HG02588 (cell line): Measurements from ENCODE around the gene KIF11.

ENCODE experiments used
- ATAC-seq: cut with Tn5 transposase; IDR thresholded peaks from one replicate; pipeline ENCODE4 v1.9.1; 2021; ENCODE audit warnings: mild to moderate bottlenecking, moderate library complexity; ENCODE audit not compliant: unreplicated experiment

The KIF11 gene

DNA sequence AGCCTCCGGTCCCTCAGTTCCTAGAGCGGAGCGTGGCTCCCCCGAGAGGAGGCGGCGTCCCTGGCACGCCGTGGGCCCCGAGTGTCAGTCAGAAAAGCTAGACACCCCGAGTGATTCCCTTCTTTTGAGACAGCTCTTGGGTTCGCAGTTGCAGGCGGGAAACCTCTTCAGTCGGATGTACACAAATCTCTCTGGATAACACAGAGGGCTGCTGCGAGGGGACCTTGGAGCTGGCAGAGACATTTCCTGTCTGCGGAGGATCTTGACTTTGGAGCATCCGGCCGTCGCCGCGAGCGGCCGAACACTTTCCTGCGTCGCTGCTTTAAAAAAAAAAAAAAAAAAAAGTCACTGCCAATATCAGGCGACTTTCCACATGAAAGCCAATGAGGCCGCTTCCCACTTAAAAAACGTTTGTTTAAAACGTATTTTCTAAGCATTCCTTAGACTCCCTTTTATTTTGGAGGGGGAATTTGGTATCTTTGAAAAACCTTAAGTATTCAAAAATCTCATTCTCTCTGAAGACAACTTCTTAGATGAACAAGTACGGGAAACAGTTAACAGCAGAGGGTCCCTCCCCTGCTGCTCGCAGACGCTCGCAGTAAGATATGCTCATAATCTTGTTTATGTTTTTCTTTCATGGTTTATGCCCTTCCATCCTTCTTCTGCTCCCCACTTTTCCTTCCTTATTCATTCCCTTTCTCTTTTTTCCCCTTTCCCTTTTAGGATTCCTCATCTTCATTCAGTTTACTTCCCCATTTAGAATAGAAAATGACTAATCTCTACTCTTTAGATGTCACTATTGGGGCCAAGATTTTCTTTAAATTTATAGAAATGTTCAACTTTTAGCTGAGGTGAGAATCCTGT, 106.8 kb downstream of the KIF11 start:
- no peak for ATAC-seq

DNA sequence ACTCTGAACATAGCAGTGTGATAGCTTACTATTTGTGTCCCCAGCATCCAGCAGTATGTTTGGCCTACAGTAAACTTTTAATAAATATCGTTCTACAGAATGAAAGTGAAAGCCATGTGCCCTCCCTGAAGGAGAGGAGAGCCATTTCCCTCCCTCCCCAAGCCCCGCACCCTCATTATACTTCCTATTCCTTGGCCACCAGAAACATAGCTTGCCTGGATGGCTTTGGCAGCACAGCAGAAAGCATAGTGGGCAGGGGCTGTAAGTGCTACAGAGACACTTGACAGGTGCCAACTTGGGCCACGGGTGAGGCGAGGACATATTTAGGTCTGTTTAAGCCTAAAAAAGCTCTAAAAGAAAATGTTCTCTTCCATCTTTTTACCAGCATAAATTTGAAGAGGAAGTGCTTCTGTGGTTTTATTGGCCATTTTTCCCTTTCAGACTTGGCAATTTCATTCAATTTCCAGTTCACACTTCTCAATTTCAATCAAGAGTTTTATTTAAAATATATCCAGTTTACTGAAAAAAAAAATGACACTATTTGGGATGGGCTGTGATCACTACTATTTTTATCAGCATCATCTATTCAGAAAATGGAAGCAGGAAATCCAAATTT, 109.5 kb downstream of the KIF11 start:
- no peak for ATAC-seq
